ENCODE results near the gene CDH4. TPM values are rescaled to one million over a fixed set of nuclear protein-coding genes. Genes with fewer than 3 reads are reported as not detected.

The CDH4 gene
- total RNA-seq, 1 donor from 2014 or later, result 8.3 TPM

DNA sequence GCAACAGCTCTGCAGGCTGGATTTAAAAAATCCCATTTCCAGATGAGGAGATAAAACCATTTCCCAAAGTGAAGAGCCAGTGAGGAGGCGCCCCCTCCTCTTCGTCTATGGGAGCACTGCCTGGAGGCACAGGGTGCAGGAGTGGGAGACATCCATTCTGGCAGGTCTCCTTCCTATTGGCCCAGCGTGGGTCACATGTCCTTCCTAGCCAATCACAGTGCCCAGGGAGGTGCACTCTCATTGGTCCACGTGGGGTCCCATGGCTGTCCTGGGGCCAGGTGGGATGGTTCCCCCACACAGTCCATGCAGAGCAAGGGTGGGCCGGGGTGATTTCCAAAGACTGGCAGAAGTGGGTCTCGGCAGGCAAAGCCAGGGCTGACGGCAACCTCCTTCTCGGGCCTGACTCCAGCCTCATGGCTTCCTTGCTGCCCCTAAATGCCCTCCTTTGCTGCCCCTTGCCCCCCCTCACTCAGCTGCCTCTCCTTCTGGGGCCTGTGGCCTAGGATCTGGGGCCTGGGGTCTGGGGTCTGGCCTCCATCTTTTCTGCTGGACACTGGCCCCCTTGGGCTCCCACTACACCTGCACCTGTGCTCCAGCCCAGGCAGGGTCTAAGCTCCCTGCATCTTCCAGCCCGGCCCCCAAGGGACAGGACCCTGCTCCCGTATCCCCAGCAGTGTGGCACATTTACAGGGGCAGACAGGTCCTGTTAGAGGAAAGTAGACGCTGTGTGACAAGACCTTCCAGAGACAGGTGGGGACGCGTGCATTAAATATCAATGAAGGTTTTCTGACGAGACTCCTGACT lies 581.9 kb downstream of the CDH4 start:
- Mint-ChIP-seq H3K4me1 (ENCODE audit: unreplicated experiment) (no peaks in the 10 kb centered on the region), H3K36me3 (no peaks in the 10 kb centered on the region), H3K4me3 (no peak overlapping the region), H3K27ac (no peak overlapping the region), H3K9me3 (no peaks in the 10 kb centered on the region), H3K27me3 (peaks cover 4% of the 10 kb centered on the region)
- TF ChIP-seq, protein P1, sequence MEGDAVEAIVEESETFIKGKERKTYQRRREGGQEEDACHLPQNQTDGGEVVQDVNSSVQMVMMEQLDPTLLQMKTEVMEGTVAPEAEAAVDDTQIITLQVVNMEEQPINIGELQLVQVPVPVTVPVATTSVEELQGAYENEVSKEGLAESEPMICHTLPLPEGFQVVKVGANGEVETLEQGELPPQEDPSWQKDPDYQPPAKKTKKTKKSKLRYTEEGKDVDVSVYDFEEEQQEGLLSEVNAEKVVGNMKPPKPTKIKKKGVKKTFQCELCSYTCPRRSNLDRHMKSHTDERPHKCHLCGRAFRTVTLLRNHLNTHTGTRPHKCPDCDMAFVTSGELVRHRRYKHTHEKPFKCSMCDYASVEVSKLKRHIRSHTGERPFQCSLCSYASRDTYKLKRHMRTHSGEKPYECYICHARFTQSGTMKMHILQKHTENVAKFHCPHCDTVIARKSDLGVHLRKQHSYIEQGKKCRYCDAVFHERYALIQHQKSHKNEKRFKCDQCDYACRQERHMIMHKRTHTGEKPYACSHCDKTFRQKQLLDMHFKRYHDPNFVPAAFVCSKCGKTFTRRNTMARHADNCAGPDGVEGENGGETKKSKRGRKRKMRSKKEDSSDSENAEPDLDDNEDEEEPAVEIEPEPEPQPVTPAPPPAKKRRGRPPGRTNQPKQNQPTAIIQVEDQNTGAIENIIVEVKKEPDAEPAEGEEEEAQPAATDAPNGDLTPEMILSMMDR (conservative IDR thresholded peaks at IDR 0.05), result no peak
- DNase-seq (ENCODE audit: extremely low spot score, unreplicated experiment), result no peak

DNA sequence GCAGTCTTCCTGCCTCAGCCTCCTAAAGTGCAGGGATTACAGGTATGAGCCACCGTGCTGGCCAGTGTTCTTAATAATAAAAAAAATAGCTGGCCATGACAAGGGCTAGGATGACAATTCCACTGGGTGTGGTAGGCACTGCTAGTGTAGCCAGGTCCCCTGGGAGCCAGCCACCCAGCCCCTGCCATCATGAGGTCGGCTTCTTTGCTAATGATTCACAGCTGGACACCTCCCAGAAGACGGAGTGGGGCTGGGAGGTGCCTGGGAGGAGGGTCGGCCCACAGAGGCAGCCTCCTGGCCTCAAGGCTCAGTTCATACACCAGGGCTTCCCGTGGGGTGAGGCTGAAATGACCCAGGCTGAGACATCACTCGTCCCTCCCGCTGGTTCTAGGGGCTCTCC lies 583.2 kb downstream of the CDH4 start:
- Mint-ChIP-seq H3K27me3 (peaks cover 4% of the 10 kb centered on the region), H3K27ac (no peak overlapping the region), H3K36me3 (no peaks in the 10 kb centered on the region), H3K4me3 (no peak overlapping the region), H3K9me3 (no peaks in the 10 kb centered on the region), H3K4me1 (ENCODE audit: unreplicated experiment) (no peaks in the 10 kb centered on the region)
- DNase-seq (ENCODE audit: extremely low spot score, unreplicated experiment), result no peak
- TF ChIP-seq, protein P1 (conservative IDR thresholded peaks at IDR 0.05), result no peak

- TF ChIP-seq, protein P1 (conservative IDR thresholded peaks at IDR 0.05), result no peak
- H3K4me1 Mint-ChIP-seq (ENCODE audit: unreplicated experiment), result no peaks in the 10 kb centered on the region
These were observed 583.8 kb downstream of the CDH4 start for GRCh38 chr20:61835791-61836350.

GRCh38 chr20:61837200-61837599 lies 585.1 kb downstream of the CDH4 start:
- TF ChIP-seq, protein P1 (conservative IDR thresholded peaks at IDR 0.05), result no peak
- H3K4me3 Mint-ChIP-seq, result no peak overlapping the region
- no peak overlapping the region for H3K27ac Mint-ChIP-seq
- no peaks in the 10 kb centered on the region for H3K36me3 Mint-ChIP-seq
- no peak for DNase-seq (ENCODE audit: extremely low spot score, unreplicated experiment)
- peaks cover 2% of the 10 kb centered on the region for H3K27me3 Mint-ChIP-seq
- no peaks in the 10 kb centered on the region for H3K9me3 Mint-ChIP-seq
- H3K4me1 Mint-ChIP-seq (ENCODE audit: unreplicated experiment), result no peaks in the 10 kb centered on the region

More at GRCh38 chr20:61835791-61836350, 583.8 kb downstream of the CDH4 start:
- Mint-ChIP-seq H3K9me3 (no peaks in the 10 kb centered on the region), H3K4me3 (no peak overlapping the region), H3K27ac (no peak overlapping the region), H3K27me3 (peaks cover 4% of the 10 kb centered on the region), H3K36me3 (no peaks in the 10 kb centered on the region)
- no peak for DNase-seq (ENCODE audit: extremely low spot score, unreplicated experiment)

- H3K27ac Mint-ChIP-seq, result no peak overlapping the region
- TF ChIP-seq, protein P1 (conservative IDR thresholded peaks at IDR 0.05), result no peak
- DNase-seq (ENCODE audit: extremely low spot score, unreplicated experiment), result no peak
- H3K36me3 Mint-ChIP-seq, result no peaks in the 10 kb centered on the region
- no peaks in the 10 kb centered on the region for H3K27me3 Mint-ChIP-seq
- H3K9me3 Mint-ChIP-seq, result no peaks in the 10 kb centered on the region
- no peaks in the 10 kb centered on the region for H3K4me1 Mint-ChIP-seq (ENCODE audit: unreplicated experiment)
- no peak overlapping the region for H3K4me3 Mint-ChIP-seq
These were observed 587.3 kb downstream of the CDH4 start for GRCh38 chr20:61839223-61839911.
